Parathyroid adenoma (tissue), 2 donors: Measurements from ENCODE around the gene POU5F2.

Source experiments
- H2AFZ ChIP-seq: fragments of 300-600 bp; sonication (generic); one replicate; pipeline ENCODE4 v1.7.0; 2017; ENCODE audit warnings: antibody characterized with exemption, mild to moderate bottlenecking
- H3K27ac ChIP-seq: fragments of 300-600 bp; sonication (generic); one replicate; pipeline ENCODE4 v1.7.0; 2017
- H3K27me3 ChIP-seq: fragments of 300-600 bp; sonication (generic); one replicate; pipeline ENCODE4 v1.7.0; 2017; ENCODE audit warnings: low read length; ENCODE audit not compliant: control insufficient read depth, insufficient read depth
- H3K36me3 ChIP-seq: fragments of 300-600 bp; sonication (generic); one replicate; pipeline ENCODE4 v1.7.0; 2017; ENCODE audit warnings: low read length; ENCODE audit not compliant: control insufficient read depth, insufficient read depth
- H3K4me1 ChIP-seq: fragments of 300-600 bp; sonication (generic); one replicate; pipeline ENCODE4 v1.7.0; 2017; ENCODE audit warnings: control low read depth
- H3K4me2 ChIP-seq: fragments of 300-600 bp; sonication (generic); one replicate; pipeline ENCODE4 v1.7.0; 2017; ENCODE audit warnings: low read length
- H3K4me3 ChIP-seq: fragments of 300-600 bp; sonication (generic); one replicate; pipeline ENCODE4 v1.7.0; 2017; ENCODE audit warnings: low read depth, low read length
- H3K79me2 ChIP-seq: fragments of 300-600 bp; sonication (generic); one replicate; pipeline ENCODE4 v1.7.0; 2017; ENCODE audit warnings: control low read depth
- H3K9ac ChIP-seq: fragments of 300-600 bp; sonication (generic); one replicate; pipeline ENCODE4 v1.7.0; 2017; ENCODE audit warnings: mild to moderate bottlenecking
- H3K9me3 ChIP-seq: fragments of 300-600 bp; sonication (generic); one replicate; pipeline ENCODE4 v1.7.0; 2017; ENCODE audit warnings: low read length; ENCODE audit not compliant: control insufficient read depth
- TF ChIP-seq, protein P1 (sequence below): fragments of 300-600 bp; sonication (generic); IDR thresholded peaks from one replicate; pipeline ENCODE4 v1.7.0; 2017; ENCODE audit warnings: antibody characterized with exemption, mild to moderate bottlenecking
- donor health status: primary hyperparathyroidism.

Gene POU5F2

GRCh38 chr5:93715327-93715726 is 26.1 kb downstream of the POU5F2 start:
- Histone ChIP-seq H3K27ac (no peak overlapping the region), H3K4me3 (no peak overlapping the region), H2AFZ (no peak overlapping the region), H3K4me2 (no peak overlapping the region), H3K4me1 (no peaks in the 10 kb centered on the region), H3K36me3 (no peaks in the 10 kb centered on the region), H3K27me3 (no peaks in the 10 kb centered on the region), H3K79me2 (no peaks in the 10 kb centered on the region), H3K9me3 (no peaks in the 10 kb centered on the region), H3K9ac (no peak overlapping the region)
- TF ChIP-seq, protein P1, sequence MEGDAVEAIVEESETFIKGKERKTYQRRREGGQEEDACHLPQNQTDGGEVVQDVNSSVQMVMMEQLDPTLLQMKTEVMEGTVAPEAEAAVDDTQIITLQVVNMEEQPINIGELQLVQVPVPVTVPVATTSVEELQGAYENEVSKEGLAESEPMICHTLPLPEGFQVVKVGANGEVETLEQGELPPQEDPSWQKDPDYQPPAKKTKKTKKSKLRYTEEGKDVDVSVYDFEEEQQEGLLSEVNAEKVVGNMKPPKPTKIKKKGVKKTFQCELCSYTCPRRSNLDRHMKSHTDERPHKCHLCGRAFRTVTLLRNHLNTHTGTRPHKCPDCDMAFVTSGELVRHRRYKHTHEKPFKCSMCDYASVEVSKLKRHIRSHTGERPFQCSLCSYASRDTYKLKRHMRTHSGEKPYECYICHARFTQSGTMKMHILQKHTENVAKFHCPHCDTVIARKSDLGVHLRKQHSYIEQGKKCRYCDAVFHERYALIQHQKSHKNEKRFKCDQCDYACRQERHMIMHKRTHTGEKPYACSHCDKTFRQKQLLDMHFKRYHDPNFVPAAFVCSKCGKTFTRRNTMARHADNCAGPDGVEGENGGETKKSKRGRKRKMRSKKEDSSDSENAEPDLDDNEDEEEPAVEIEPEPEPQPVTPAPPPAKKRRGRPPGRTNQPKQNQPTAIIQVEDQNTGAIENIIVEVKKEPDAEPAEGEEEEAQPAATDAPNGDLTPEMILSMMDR, result no peak

DNA sequence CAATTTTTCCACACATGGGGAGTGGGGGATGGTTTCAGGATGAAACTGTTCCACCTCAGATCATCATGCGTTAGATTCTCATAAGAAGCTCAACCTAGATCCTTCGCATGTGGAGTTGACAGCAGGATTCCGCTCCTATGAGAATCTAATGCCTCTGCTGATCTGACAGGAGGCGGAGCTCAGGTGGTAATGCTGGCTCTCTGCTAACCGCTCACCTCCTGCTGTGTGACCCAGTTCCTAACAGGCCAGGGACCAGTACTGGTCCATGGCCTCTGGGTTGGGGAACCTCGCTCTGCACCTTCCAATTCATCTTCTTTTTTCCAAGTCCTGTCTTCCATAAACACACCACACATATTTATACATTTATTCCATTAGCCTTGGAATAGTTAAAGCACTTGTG is 33.0 kb downstream of the POU5F2 start:
- Histone ChIP-seq H3K4me3 (no peak overlapping the region), H3K4me2 (no peak overlapping the region), H3K79me2 (no peaks in the 10 kb centered on the region), H2AFZ (no peak overlapping the region), H3K27me3 (no peaks in the 10 kb centered on the region), H3K9me3 (no peaks in the 10 kb centered on the region), H3K36me3 (no peaks in the 10 kb centered on the region), H3K27ac (no peak overlapping the region), H3K9ac (no peak overlapping the region), H3K4me1 (no peaks in the 10 kb centered on the region)
- TF ChIP-seq, protein P1, result no peak

GRCh38 chr5:93705896-93706295 is 35.5 kb downstream of the POU5F2 start:
- no peaks in the 10 kb centered on the region for H3K36me3 ChIP-seq
- no peaks in the 10 kb centered on the region for H3K79me2 ChIP-seq
- no peak overlapping the region for H3K27ac ChIP-seq
- TF ChIP-seq, protein P1, result no peak
- H2AFZ ChIP-seq, result no peak overlapping the region
- H3K9ac ChIP-seq, result no peak overlapping the region
- no peaks in the 10 kb centered on the region for H3K27me3 ChIP-seq
- H3K9me3 ChIP-seq, result no peaks in the 10 kb centered on the region
- H3K4me2 ChIP-seq, result no peak overlapping the region
- no peaks in the 10 kb centered on the region for H3K4me1 ChIP-seq
- no peak overlapping the region for H3K4me3 ChIP-seq

DNA sequence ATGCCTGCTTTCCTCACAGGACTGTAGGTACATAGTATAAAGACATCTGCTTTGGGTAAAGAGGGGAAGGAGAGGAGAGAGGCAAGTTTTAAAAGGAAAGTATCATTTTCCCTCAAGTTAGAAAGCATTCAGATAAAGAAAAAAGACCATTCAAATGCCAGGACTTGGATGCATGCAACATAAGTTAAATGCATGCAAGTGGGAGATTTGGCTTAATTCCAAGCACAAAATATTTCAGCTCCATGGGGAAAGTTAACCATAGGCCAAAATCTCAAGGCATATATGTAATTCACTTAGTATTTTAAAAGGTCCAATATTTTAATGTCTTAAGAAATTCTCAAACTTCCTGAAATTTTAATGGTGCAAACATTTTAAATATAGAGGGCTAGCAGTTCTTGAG is 36.4 kb downstream of the POU5F2 start:
- Histone ChIP-seq H3K79me2 (no peaks in the 10 kb centered on the region), H3K27me3 (no peaks in the 10 kb centered on the region), H3K4me1 (no peaks in the 10 kb centered on the region), H2AFZ (no peak overlapping the region), H3K27ac (no peak overlapping the region), H3K4me2 (no peak overlapping the region), H3K4me3 (no peak overlapping the region), H3K9me3 (no peaks in the 10 kb centered on the region), H3K36me3 (no peaks in the 10 kb centered on the region), H3K9ac (no peak overlapping the region)
- TF ChIP-seq, protein P1, result no peak

- no peak overlapping the region for H3K4me3 ChIP-seq
- H3K9me3 ChIP-seq, result no peaks in the 10 kb centered on the region
- TF ChIP-seq, protein P1, result no peak
- no peak overlapping the region for H3K27ac ChIP-seq
- no peak overlapping the region for H2AFZ ChIP-seq
- H3K4me1 ChIP-seq, result no peaks in the 10 kb centered on the region
- H3K79me2 ChIP-seq, result no peaks in the 10 kb centered on the region
- H3K27me3 ChIP-seq, result no peaks in the 10 kb centered on the region
- no peak overlapping the region for H3K9ac ChIP-seq
- no peaks in the 10 kb centered on the region for H3K36me3 ChIP-seq
- H3K4me2 ChIP-seq, result no peak overlapping the region
Observed at GRCh38 chr5:93691997-93692396, 49.4 kb downstream of the POU5F2 start.
